Fibroblast of pulmonary artery (primary cell): ENCODE measurements around the gene MAST4.
"Not testable (repeated sequence)": the region's sequence is repeated elsewhere in the genome, so short reads cannot be mapped to it uniquely, and the experiment has no call there.

Experiments used
- DNase-seq: peaks from one replicate; pipeline ENCODE4 v3.0.0-alpha.2; 2010; ENCODE audit warnings: low read depth
- H3K4me3 ChIP-seq: replicated peaks from 2 replicates; pipeline ENCODE4 v1.5.1; 2011; ENCODE audit warnings: low read depth, mild to moderate bottlenecking, control low read depth, low read length, moderate library complexity
- TF ChIP-seq, protein P1 (sequence below): IDR thresholded peaks from 2 replicates; pipeline ENCODE4 v1.5.1; 2011; ENCODE audit warnings: mild to moderate bottlenecking, control low read depth, low read length, inconsistent platforms; ENCODE audit errors: missing control alignments

Gene MAST4

DNA sequence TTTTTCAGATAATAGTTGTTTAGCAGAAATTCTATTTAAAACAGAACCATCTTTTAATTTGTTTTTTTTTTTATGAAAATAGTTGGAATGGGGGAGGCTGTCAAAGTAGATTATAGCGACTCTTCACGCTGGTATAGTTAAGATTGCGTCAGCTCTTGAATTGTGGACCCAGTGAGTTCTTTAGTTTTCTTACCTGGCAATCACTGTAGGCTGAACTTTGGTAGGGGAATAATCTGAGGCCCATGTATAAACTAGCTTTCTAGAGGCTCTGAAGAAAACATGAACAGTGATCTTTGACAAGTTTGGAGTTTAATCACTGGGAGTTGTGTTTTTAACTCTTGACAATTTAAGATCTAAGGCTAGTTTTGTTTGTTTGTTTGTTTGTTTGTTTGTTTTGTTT is 519.6 kb downstream of the MAST4 start:
- TF ChIP-seq, protein P1, sequence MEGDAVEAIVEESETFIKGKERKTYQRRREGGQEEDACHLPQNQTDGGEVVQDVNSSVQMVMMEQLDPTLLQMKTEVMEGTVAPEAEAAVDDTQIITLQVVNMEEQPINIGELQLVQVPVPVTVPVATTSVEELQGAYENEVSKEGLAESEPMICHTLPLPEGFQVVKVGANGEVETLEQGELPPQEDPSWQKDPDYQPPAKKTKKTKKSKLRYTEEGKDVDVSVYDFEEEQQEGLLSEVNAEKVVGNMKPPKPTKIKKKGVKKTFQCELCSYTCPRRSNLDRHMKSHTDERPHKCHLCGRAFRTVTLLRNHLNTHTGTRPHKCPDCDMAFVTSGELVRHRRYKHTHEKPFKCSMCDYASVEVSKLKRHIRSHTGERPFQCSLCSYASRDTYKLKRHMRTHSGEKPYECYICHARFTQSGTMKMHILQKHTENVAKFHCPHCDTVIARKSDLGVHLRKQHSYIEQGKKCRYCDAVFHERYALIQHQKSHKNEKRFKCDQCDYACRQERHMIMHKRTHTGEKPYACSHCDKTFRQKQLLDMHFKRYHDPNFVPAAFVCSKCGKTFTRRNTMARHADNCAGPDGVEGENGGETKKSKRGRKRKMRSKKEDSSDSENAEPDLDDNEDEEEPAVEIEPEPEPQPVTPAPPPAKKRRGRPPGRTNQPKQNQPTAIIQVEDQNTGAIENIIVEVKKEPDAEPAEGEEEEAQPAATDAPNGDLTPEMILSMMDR: no peak
- H3K4me3 ChIP-seq: no peak overlapping the region
- DNase-seq: no peak

- no peak overlapping the region for H3K4me3 ChIP-seq
- TF ChIP-seq, protein P1: no peak
- DNase-seq: no peak
These were observed 521.9 kb downstream of the MAST4 start for GRCh38 chr5:67118050-67118620.

DNA sequence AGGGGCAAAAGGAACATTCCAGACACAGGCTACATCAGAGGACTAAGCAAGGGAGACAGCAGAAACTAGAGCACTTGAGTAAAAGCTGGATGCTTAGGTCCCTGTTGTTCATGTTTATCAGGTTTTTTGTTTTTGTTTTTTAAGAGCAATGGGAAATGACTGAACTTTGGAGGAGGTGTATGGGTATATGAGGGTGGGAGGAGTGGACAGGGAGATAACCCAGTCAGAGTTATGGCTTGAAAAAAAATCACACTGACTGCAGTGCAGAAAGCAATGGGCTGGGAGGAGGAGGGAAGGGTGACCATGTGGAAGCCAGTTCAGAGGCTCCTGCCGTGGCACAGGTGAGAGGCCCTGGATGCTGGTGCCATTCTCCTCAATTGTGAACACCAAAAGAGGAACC is 522.8 kb downstream of the MAST4 start:
- no peak for DNase-seq
- no peak overlapping the region for H3K4me3 ChIP-seq
- TF ChIP-seq, protein P1: no peak

DNA sequence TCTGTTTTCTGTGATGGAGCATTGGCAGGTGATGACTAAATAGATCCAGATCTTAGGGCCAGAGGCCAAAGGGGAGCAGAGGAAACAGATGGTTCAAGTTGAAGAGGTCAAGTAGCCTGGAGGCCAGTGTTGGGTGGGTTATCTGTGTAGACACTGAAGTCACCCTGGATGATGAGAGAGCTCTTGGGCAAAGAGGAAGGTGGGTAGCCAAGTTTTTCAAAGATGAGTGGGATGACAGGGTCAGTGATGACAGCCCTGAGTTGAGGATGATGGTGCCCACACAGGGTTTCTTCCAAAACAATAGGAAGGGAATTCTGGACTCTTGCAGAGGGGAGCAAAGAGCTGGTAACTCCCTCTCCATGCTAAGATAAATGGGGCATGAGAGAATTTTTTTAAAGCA is 523.8 kb downstream of the MAST4 start:
- no peak for DNase-seq
- TF ChIP-seq, protein P1: no peak

GRCh38 chr5:67123819-67124218 is 527.6 kb downstream of the MAST4 start:
- no peak for DNase-seq
- TF ChIP-seq, protein P1: no peak
- H3K4me3 ChIP-seq: no peak overlapping the region

More for the DNA sequence above, 523.8 kb downstream of the MAST4 start:
- no peak overlapping the region for H3K4me3 ChIP-seq

DNA sequence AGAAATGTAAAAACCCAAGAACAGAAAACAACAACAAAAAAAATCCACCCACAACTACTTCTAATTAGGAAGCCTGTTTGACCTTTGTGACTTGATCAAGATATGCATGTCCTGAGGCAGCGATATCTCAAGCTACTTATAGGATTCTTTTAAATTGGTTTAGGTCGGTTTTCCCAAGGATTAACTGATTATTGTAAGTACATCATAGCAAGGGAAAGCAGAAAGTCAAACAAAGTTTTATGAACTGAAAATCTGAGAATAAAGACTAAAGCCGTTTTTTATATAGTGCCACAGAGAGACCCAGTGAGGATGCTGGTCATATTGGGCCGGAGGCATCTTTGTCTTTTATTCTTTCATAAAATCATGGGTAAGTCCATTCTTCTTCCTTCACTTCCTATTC is 528.4 kb downstream of the MAST4 start:
- DNase-seq: no peak
- H3K4me3 ChIP-seq: no peak overlapping the region
- TF ChIP-seq, protein P1: no peak

DNA sequence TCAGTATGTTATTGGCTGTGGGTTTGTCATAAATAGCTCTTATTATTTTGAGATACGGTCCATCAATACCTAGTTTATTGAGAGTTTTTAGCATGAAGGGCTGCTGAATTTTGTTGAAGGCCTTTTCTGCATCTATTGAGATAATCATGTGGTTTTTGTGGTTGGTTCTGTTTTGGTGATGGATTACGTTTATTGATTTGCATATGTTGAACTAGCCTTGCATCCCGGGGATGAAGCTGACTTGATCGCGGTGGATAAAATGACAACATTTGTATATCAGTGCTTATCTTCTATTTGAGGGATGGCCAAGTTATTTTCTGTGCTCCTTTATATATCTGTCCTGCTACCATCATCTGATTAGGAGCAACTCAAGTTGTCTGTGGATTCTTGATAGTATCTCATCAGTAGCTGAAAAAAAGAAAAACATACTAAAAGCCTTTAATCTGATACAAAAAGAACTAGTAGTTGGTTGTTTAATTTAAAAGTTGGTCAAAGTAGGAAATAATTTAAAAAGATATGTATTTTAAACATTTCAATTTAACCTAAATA is 531.2 kb downstream of the MAST4 start:
- H3K4me3 ChIP-seq, DNase-seq: not testable (repeated sequence)
